Activated T-cell treated with anti-CD3 and anti-CD28 coated beads, Interleukin-2, amount 50 U/mL, for 72 hours (primary cell): ENCODE data around the gene ABL2. TPM values are rescaled to one million over a fixed set of nuclear protein-coding genes. Genes with fewer than 3 reads are reported as not detected.

Experiments
- ATAC-seq, 2 donors: fragments of 150-1000 bp; cut with Tn5 transposase; replicated peaks in 1 of 2; 2 replicates each; pipeline ENCODE4 v1.10.0; 2021; ENCODE audit warnings: moderate library complexity in 2 of 2, mild to moderate bottlenecking in 1 of 2
- DNase-seq, 2 donors: peaks; one replicate each; pipeline ENCODE4 v3.0.0; 2021 to 2022; ENCODE audit warnings: mixed read lengths in 1 of 2
- H3K27ac Mint-ChIP-seq: one replicate; pipeline ENCODE4 v1.8.0; 2022; ENCODE audit warnings: mild to moderate bottlenecking, moderate library complexity, mixed read lengths
- H3K27me3 Mint-ChIP-seq: one replicate; pipeline ENCODE4 v1.8.0; 2022; ENCODE audit warnings: low read depth, mixed read lengths
- H3K36me3 Mint-ChIP-seq, 2 donors: one replicate each; pipeline ENCODE4 v1.8.0; 2022; ENCODE audit warnings: mixed read lengths in 2 of 2, mild to moderate bottlenecking in 1 of 2; ENCODE audit not compliant: insufficient read depth in 2 of 2
- H3K4me1 Mint-ChIP-seq: one replicate; pipeline ENCODE4 v1.8.0; 2022; ENCODE audit warnings: low read depth, mixed read lengths
- H3K4me3 Mint-ChIP-seq, 2 donors: one replicate each; pipeline ENCODE4 v1.8.0; 2022; ENCODE audit warnings: mild to moderate bottlenecking in 2 of 2, mixed read lengths in 2 of 2, moderate library complexity in 2 of 2
- H3K9me3 Mint-ChIP-seq, 2 donors: one replicate each; pipeline ENCODE4 v1.8.0; 2022; ENCODE audit warnings: mixed read lengths in 2 of 2
- total RNA-seq, 2 donors: library from RNA; stranded (reverse); gene quantifications; one replicate each; pipeline ENCODE4 v1.2.3, GENCODE V29; 2022

ABL2 gene
- total RNA-seq, 2 donors from 2014 or later = 11.9 to 12.2 TPM

DNA sequence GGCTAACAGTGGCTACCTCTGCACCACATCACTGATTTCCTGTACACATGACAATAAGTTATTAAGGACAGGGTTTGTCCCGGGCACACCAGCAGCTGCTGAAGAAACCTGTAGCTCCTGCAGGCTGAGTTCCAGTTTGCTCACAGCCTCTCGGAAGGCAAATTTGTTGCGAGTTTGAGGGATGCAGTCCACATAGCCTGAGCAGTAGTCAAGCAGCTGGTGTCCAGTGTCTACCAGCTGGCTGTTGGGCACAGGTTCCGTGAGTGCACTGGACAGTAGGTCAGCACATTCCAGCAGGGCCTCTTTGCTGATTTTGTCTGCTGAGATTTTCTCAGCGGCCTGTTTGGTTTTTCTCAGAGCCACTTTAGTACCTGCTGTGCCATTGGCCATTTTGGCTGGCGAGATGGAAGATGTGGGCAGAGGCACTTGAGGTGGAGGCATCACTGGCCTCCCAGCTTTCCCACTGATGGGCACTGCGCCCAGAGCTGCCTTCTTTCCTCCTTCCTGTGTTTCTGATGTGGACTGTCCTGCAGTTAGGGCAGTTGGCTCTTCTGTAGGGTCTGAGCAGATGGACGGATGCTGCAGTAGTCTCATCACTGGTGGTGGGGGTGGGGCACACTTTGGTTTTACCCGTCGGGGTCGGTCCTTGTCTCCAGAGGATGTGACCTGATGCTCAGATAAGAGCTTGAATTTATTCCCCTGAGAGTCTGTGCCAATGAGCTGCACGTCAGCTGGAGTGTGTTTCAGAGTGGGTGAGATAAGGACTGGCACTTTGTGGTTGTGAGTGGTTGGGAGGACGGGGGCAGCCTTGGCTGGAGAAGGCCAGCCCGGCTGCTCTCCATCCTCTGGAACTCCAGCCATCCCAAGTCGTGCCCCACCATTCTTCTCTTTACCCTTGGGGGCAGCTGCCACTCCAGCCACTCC lies 121.5 kb downstream of the ABL2 start:
- Mint-ChIP-seq H3K9me3 (no peaks in the 10 kb centered on the region), H3K4me3 (no peak overlapping the region), H3K27me3 (no peaks in the 10 kb centered on the region), H3K4me1 (no peaks in the 10 kb centered on the region), H3K36me3 (peaks cover 0 to 4% of the 10 kb centered on the region in 2 donors), H3K27ac (no peak overlapping the region)
- DNase-seq (no peak), ATAC-seq (no peak)

DNA sequence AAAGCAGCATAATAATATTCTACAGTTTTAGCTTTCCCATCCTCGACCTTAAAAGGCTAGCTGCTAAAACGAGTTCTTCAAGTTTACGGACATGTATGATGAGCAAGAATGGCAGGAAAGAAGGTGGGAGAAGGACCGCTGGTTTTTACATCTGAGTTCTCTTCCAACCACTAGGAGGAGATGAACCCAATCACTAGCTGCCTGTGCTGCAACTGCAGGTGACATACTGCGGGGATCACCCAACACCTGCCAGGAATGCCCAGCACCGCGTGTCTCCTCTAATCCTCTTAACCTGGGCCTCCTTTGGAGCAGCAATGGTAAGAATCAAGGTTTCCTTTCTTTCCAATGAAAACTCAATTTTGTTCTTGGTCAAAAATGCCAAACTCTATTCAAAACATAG lies 124.1 kb downstream of the ABL2 start:
- DNase-seq (no peak), ATAC-seq (no peak)
- H3K27ac Mint-ChIP-seq = no peak overlapping the region
- peaks cover 0 to 4% of the 10 kb centered on the region in 2 donors for H3K36me3 Mint-ChIP-seq
- H3K27me3 Mint-ChIP-seq = no peaks in the 10 kb centered on the region
- no peaks in the 10 kb centered on the region for H3K9me3 Mint-ChIP-seq
- H3K4me1 Mint-ChIP-seq = no peaks in the 10 kb centered on the region
- H3K4me3 Mint-ChIP-seq = no peak overlapping the region

DNA sequence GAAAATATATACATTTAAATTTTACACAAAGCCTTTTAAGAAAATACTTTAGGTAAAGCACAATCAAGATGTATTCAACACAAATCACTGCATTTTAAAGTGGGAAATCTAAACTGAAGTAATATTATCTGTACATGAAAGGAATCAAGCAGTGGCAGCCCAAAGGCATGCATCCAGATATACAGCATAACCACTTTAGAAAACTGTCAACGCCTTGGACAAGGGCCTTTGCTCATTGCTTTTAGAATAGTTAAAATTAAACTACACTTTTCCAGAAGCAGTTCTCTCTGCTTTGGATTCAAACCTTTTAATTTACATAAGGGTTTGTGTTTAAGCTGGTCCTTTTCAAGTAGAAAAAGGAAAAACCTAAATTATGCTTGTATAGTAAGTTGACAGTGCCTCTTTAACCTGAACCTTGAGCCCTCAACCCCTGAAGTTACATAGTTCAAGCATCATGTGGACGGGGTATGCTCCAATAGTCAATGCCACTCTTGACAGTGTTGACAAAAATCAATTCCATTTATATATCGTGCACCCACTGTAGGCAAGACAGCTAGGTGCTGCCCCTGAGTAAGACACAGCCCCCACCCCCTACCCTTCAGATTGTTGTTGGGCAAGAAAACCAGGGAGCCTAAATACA lies 124.7 kb downstream of the ABL2 start:
- no peak overlapping the region for H3K4me3 Mint-ChIP-seq
- DNase-seq = no peak

DNA sequence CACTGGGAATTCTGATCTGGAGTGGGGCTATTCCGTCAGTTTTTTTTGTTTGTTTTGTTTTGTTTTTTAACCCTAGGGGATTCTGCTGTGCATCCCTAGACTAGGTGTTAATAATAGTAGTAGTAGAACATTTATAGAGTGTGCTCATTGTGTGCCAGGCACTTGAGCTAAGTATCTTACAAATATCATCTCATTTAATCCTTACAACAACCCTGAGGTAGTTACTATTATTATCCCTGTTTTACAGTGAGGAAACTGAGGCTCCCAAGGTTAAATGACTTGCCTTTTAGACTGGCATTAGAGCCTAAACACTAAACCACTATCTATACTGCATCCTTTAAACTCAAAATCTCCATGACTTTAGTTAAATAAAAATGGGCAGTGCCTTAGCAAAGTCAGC lies 125.5 kb downstream of the ABL2 start:
- Mint-ChIP-seq H3K27me3 (no peaks in the 10 kb centered on the region), H3K4me3 (no peak overlapping the region), H3K36me3 (peaks cover 0 to 2% of the 10 kb centered on the region in 2 donors), H3K27ac (no peak overlapping the region), H3K4me1 (no peaks in the 10 kb centered on the region), H3K9me3 (no peaks in the 10 kb centered on the region)
- DNase-seq = no peak
- no peak for ATAC-seq

More for the DNA sequence above, 124.7 kb downstream of the ABL2 start:
- Mint-ChIP-seq H3K27me3 (no peaks in the 10 kb centered on the region), H3K9me3 (no peaks in the 10 kb centered on the region), H3K4me1 (no peaks in the 10 kb centered on the region), H3K27ac (no peak overlapping the region), H3K36me3 (peaks cover 0 to 4% of the 10 kb centered on the region in 2 donors)
- ATAC-seq = no peak

DNA sequence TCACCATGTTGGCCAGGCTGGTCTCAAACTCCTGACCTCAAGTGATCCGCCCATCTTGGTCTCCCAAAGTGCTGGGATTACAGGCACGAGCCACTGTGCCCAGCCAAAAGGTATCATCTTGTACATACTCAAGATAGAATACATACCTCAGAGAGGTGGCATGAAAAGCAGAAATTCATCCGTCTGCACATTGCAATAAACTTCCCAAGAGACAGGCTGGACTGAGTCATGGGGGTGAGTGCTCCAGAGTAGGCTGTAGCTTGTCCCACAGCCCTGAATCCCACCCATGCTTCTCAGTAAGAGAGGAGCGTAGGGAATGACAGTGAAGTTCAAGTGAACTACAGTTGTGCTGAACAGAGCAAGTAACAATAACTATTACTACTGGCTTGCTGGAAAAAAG lies 127.9 kb downstream of the ABL2 start:
- DNase-seq (no peak), ATAC-seq (no peak)
- H3K36me3 Mint-ChIP-seq = no peaks in the 10 kb centered on the region
- no peaks in the 10 kb centered on the region for H3K9me3 Mint-ChIP-seq
- H3K4me3 Mint-ChIP-seq = no peak overlapping the region
- no peaks in the 10 kb centered on the region for H3K4me1 Mint-ChIP-seq
- no peak overlapping the region for H3K27ac Mint-ChIP-seq
- no peaks in the 10 kb centered on the region for H3K27me3 Mint-ChIP-seq

DNA sequence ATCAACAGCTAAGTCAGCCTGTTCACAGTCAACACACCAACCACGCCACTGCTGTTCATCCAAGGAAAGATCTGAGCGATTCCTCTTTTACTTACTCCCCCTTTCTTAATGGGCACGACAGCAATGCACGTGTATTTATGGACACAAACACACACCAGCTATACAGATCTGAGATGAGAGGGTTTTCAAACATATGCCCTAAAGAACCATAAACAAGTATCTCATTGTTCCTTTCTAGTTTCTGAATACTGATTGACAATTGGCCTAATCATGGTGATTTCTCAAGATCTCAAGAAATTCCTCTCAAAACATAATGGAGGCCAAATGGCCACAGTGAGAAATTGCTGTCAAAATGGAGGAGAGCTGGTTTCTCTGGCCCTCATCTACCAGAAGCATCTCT lies 129.6 kb downstream of the ABL2 start:
- Mint-ChIP-seq H3K27me3 (no peaks in the 10 kb centered on the region), H3K27ac (no peak overlapping the region), H3K36me3 (no peaks in the 10 kb centered on the region), H3K4me3 (no peak overlapping the region), H3K4me1 (no peaks in the 10 kb centered on the region), H3K9me3 (no peaks in the 10 kb centered on the region)
- DNase-seq (no peak), ATAC-seq (no peak)

DNA sequence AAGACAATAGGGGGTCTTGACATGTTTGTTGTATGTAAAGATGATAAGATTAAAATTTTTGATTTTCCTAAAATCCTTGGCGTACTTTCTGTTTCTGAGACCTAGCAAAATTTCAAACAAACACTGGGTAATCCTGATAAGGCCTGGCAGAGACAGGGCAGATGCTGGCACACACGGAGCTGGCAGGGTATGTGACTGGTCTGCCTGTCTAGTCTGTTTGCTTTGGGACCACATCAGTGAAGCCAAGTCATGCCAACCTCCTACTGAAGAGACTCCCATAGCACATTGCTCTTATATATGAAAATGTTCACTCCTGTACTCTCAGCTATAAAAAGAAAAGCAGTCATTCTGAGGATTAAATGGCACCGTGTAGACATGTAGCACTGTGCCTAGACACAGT lies 133.6 kb downstream of the ABL2 start:
- H3K4me3 Mint-ChIP-seq = no peak overlapping the region
- no peak for DNase-seq
- no peak overlapping the region for H3K27ac Mint-ChIP-seq
- no peak for ATAC-seq
- H3K27me3 Mint-ChIP-seq = no peaks in the 10 kb centered on the region
- peaks cover 0 to 3% of the 10 kb centered on the region in 2 donors for H3K36me3 Mint-ChIP-seq
- H3K4me1 Mint-ChIP-seq = no peaks in the 10 kb centered on the region
- H3K9me3 Mint-ChIP-seq = no peaks in the 10 kb centered on the region

DNA sequence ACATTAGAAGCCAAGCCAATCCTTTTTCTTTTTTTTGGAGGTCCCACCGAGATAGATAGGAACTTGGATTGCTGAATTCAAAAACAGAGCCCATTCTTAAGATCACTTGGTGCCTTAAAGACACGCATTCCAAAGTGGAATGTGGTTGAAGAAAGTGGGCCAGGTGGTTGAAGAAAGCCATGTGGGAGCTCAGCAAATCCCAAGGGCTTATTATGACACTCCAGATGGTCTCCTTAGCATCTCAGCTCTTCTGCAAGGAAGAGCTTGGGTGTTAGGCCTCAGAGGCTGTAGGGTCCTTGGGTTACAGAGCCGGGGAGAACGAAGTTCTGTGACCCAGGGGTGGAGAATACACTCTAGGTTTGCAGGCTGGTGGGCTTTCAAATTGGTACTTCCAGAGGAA lies 134.1 kb downstream of the ABL2 start:
- no peak for ATAC-seq
- H3K27me3 Mint-ChIP-seq = no peaks in the 10 kb centered on the region
- H3K36me3 Mint-ChIP-seq = peaks cover 0 to 4% of the 10 kb centered on the region in 2 donors
- H3K27ac Mint-ChIP-seq = no peak overlapping the region
- H3K4me1 Mint-ChIP-seq = no peaks in the 10 kb centered on the region
- DNase-seq = no peak
- H3K4me3 Mint-ChIP-seq = no peak overlapping the region
- H3K9me3 Mint-ChIP-seq = no peaks in the 10 kb centered on the region

DNA sequence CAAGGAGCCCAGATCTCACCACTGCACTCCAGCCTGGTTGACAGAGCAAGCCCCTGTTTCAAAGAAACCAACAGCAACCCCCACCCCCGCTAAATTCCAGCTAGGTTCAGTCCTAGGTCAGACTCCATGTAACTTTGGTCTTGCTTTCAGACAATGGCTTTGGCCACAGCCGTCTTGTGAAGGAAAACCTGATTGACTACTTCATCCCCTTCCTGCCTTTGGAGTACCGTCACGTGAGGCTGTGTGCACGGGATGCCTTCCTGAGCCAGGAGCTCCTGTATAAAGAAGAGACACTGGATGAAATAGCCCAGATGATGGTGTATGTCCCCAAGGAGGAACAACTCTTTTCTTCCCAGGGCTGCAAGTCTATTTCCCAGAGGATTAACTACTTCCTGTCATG lies 134.7 kb downstream of the ABL2 start:
- H3K9me3 Mint-ChIP-seq = no peaks in the 10 kb centered on the region
- no peaks in the 10 kb centered on the region for H3K4me1 Mint-ChIP-seq
- ATAC-seq (no peak), DNase-seq (no peak)
- H3K36me3 Mint-ChIP-seq = peaks cover 0 to 7% of the 10 kb centered on the region in 2 donors
- no peak overlapping the region for H3K4me3 Mint-ChIP-seq
- H3K27me3 Mint-ChIP-seq = no peaks in the 10 kb centered on the region
- no peak overlapping the region for H3K27ac Mint-ChIP-seq

DNA sequence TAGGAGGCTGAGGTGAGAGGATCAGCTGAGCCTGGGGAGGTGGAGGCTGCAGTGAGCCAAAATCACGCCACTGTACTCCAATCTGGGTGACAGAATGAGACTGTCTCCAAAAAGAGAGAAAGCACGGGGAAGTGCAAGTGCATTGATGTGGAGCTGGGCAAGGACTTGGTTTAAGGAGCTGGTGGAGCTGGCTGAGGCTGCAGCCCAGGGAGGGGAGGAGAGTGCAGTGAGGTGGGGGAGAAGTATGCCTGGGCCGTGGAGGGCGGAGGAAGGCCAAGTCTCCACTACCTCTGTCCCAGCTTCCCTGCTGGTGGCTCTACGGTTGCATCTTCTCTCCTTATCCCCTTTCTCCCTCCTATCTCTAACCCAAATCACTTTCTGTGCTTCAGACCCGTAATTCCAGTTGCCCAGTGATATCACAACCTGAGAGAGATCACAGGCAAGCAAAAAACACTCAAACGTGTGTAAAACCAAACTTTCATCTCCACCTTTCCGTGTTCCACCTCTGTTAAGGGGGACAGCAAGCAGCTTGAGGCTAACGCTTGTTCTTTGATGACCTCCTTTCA lies 136.5 kb downstream of the ABL2 start:
- peaks cover 0 to 9% of the 10 kb centered on the region in 2 donors for H3K36me3 Mint-ChIP-seq

DNA sequence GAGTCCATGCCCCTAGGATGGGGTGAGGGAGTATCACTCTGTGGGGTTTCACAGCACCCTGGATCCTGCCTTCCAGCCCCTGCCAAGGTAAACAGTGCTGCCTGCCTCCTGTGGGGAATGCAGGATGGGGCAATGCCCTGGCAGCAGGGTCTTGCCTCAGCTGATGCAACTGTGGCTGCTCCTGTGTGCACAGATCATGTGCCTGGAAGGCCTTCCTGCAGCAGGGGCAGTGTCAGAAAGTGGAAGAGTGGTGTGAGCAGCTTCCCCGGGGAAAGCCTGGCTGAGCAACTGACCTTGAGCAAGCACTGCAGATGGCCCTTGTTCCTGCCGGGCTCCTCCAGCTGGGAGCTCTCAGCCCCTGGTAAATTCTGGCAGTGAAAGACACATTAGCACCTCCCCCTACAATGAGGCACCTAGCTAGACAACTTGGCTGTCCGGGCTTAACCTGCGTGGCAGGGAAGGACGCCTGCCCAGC lies 137.7 kb downstream of the ABL2 start:
- Mint-ChIP-seq H3K4me1 (no peaks in the 10 kb centered on the region), H3K4me3 (no peak overlapping the region), H3K27ac (no peak overlapping the region), H3K9me3 (no peaks in the 10 kb centered on the region), H3K36me3 (peaks cover 0 to 9% of the 10 kb centered on the region in 2 donors), H3K27me3 (no peaks in the 10 kb centered on the region)
- DNase-seq (no peak), ATAC-seq (no peak)

More for the DNA sequence above, 136.5 kb downstream of the ABL2 start:
- no peaks in the 10 kb centered on the region for H3K27me3 Mint-ChIP-seq
- H3K9me3 Mint-ChIP-seq = no peaks in the 10 kb centered on the region
- no peak for DNase-seq
- H3K4me3 Mint-ChIP-seq = no peak overlapping the region
- no peaks in the 10 kb centered on the region for H3K4me1 Mint-ChIP-seq
- H3K27ac Mint-ChIP-seq = no peak overlapping the region
- no peak for ATAC-seq

DNA sequence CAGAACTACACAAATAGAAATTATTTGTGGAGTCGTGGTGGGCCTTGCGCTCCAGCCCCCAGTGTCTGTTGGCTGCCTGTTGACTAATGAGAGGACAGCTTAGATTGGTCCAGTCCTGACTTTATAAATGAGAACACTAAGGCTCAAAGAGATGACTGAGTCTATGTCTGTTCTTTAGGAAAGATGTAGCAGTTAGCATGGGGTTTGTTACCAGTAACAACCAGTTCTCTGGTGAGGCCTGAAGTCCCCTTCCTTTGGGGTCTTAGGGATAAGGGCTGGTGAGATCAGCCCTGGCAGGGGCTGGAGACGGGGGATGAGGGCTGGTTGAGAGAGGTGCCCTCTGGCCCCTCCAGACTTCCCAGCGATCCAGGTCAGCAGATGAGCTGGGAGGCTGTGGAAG lies 138.6 kb downstream of the ABL2 start:
- no peak for ATAC-seq
- no peak overlapping the region for H3K4me3 Mint-ChIP-seq
- no peak for DNase-seq
- H3K36me3 Mint-ChIP-seq = peaks cover 0 to 9% of the 10 kb centered on the region in 2 donors
- no peaks in the 10 kb centered on the region for H3K27me3 Mint-ChIP-seq
- H3K27ac Mint-ChIP-seq = peak overlapping the region; percentile 31
- no peaks in the 10 kb centered on the region for H3K4me1 Mint-ChIP-seq
- no peaks in the 10 kb centered on the region for H3K9me3 Mint-ChIP-seq

DNA sequence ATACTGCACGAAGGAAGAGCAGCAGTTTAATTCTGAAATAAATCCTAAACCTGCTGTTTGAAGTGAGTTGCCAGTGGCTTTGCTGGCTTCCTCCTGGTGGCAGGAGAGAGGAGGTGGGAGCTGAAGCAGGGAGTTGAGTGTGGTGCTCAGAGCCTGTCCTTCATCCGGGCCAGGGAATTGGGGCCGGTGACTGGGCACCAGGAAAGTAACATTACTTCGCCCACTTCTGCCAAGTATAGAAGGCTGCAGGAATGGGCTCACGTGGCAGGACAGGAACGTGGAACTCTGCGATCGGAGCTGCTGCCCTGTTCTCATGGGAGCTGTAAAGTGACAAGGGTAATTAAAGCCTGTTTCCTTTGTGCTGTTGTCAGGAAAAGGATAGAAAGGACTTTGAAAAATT lies 139.0 kb downstream of the ABL2 start:
- H3K9me3 Mint-ChIP-seq = no peaks in the 10 kb centered on the region
- peak overlapping the region; percentile 31 for H3K27ac Mint-ChIP-seq
- H3K4me3 Mint-ChIP-seq = no peak overlapping the region
- peaks cover 0 to 9% of the 10 kb centered on the region in 2 donors for H3K36me3 Mint-ChIP-seq
- DNase-seq (no peak), ATAC-seq (no peak)
- H3K4me1 Mint-ChIP-seq = no peaks in the 10 kb centered on the region
- H3K27me3 Mint-ChIP-seq = no peaks in the 10 kb centered on the region
